Erythroblast (primary cell): ENCODE measurements around the gene TTYH2.

Experiments
- GATA1 ChIP-seq: IDR thresholded peaks from 2 replicates; pipeline ENCODE4 v1.6.1; 2011; ENCODE audit warnings: low read depth, mild to moderate bottlenecking, control low read depth, low read length, moderate library complexity
- POLR2A ChIP-seq: IDR thresholded peaks from 2 replicates; pipeline ENCODE4 v1.6.1; 2011; ENCODE audit warnings: mild to moderate bottlenecking, low read length

GRCh38 chr17:74211912-74212208 lies 1.5 kb upstream of the TTYH2 start:
- TF ChIP-seq POLR2A (no peak), GATA1 (no peak)
